ENCODE data around the gene TRAPPC10.

- TF ChIP-seq CTCF (conservative IDR thresholded peaks at IDR 0.05; ENCODE audit: low read length) (no peak), EZH2phosphoT487 (IDR thresholded peaks at IDR 0.05; ENCODE audit: borderline replicate concordance) (no peak)
Measured at GRCh38 chr21:44092211-44092610, 80.1 kb downstream of the TRAPPC10 start.
